NCI-H1930 (cell line): ENCODE measurements around the gene POLA1.

Experiments
- DNase-seq, 2 experiments: peaks; one replicate each; lab custom pipeline; 2025; lab: John Stamatoyannopoulos, UW

The POLA1 gene

DNA sequence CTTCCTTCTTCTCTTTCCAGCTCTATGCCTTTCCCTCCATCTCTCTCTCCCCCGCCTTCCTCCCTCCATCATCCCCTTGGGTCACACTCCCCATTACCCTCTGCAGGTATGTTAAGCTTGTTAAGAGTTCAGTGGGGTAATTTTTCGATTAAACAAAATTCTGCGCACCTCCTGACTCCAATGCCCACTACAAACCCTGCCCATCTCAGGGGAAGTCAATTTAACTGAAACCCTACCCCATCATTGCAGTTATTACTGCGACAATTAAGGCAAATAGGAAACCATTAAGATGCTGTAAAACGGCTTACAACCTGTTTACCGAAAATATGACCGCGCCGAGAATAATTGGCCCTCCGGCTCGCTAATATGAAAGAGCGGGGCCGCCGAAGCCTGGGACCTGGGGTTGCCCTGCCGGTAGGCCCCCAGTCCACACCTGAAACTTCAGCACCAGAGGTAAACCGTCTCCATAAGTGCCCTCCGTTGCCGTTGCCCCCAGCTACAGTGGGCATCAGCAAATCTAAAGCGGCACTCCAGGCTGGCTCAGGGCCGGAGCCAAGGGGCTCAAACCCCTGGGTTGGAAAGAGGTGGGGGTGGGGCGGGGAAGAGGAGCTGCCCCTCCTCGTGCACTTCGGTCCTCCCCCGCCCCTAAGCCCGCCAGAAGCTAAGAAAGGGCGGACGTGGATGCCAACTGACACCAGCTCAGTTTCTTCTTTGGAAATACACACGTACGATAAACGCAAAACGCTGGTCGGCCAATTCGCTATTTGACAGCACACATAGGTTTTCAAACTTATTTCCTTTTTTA is 317.3 kb downstream of the POLA1 start:
- no peak for DNase-seq

DNA sequence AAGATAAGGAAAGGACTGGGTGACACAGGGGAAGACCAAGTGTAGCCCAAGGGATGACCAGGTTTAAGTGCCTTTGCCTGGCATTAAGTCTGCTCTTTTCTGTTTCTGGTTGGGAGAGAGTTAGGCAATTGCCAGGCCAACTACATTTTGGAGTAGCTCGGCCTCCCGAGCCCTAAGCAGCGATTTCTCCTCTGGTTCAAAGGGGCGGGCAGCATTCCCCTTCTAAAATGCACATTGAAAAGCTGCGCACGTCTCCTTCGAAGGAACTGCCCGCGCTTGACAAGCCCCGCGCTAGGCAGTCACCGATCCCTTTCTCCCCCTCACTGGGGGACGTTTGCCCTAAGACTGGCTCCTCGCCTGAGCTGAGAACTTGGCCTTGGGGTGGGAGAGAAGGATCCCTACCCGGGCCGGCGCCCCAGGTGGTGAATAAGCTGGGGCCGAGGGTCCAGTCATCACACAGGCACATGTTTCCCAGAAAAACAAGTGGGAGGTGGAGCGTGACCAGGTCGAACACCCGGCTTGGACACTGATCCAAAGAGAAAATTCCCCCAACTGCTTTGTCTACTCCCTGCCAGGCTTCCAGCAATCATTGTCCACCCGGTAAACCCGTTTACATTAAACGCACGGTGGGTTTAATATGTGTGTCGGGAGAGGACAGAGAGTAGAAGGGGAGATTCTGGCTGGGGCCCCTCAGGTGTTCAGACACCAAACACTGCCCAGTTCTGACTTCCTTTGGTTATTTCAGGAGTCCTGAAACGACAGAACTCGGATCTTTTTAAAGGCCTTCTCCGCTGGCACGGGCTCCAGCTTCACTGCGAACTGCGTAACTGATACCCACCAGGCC is 318.1 kb downstream of the POLA1 start:
- DNase-seq: no peak

DNA sequence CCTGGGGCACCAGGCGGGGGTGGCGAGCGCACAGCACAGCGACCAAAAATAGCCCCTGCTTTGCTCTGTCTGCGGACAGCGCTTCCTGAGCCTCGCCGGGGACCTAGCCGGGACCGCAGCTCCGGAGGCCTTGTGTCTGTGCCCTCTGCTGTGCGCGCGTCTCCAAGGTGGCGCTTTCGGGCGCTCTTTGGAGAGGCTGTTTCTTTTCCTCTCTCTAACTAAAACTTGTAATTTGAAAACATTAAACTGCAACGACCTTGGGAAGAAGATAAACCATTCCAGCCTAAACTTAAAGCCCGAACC is 318.7 kb downstream of the POLA1 start:
- DNase-seq: no peak

DNA sequence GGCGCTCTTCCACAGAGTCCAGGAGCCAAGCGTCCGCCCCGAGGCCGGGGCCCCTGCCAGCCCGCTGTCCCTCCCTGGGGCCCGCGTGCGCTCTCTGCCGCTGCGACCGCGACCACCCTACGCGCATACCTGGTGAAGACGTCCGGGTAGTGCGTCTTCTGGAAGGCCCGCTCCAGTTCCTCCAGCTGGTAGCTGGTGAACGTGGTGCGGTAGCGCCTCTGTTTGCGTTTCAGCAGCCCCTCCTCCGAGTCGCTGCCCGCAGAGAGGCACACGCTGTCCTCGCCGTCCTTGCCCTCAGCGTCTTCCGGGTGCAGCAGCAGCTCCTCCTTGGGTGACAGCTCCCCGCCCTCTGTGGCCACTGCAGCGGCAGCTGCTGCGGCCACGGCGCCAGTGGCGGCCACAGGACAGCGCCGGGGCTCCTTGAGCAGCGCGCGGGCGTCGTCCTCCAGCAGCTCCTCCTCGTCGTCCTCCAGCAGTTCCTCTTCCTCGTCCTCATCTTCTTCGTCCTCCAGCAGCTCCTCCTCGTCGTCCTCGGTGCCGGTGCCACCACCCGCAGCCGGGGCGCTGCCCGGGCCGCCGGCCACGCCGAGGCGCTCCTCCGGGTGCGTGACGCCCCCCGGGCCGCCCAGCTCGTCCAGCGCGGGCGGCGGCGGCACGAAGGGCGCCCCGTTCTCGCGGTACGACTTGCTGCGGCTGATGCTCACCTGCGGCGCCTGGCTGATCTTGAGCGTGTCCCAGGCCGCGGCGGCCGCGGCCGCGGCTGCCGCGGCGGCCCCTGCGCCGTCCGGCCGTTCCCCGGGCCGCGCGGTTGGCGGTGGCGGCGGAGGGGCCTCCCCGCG is 319.3 kb downstream of the POLA1 start:
- no peak for DNase-seq

DNA sequence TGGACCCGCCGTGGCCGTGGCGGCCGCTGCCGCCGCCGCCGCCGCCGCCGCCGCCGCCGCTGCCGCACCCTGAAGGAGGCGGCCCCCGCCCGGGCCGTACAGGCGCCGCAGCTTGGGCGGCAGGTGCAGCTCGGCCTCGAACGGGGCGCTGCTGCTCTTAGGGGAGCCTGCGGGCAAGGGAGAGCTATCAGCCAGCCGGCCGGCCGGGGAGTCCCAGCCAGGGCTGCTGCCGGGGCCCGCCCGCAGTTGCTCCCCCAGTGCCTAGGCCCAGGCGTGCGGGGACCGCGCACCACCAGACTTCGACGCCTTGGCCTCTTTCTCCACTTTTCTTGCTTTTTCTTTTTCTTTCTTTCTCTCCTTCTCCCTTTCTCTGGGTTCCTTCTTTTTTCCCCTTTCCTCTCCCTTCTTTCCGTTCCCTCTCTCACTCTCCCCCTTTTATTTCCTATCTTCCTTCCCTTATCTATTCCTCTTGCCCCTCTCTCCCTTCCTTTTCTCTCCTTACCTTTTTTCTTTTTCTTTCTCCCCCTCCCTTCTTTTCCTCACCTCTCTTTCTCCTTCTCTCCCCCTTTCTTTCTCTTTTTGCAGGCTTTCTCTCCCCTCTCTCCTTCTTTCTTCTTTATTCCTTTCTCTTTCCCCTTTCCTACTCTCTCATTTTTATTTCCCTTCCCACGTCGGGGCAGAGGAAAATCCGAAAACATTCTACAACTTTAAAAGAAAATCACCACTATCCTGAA is 320.1 kb downstream of the POLA1 start:
- peak; percentile 3 to 10 for DNase-seq

DNA sequence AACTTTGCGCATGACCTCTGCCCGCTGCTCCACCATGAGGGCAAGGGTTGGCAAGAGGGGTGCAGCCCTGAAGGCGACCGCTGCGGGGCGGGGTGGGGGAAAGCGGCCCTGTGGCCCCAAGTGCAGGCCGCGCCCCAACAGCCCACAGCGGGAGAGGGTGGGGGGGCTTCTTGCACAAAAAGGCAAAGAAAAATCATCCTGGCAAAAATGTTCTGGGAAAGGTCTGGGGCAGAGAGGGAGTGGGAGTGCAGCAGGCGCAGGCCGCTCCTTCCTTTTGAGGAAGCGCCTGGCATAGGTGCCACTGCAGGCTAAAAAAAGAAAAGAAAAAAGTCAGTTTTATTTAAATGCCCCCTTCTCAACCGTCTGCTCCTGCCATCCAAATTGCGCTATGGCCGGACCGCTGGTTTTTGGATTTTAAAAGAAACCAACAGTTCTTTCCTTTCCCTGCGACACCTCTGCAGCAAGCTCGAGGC is 320.7 kb downstream of the POLA1 start:
- no peak for DNase-seq

DNA sequence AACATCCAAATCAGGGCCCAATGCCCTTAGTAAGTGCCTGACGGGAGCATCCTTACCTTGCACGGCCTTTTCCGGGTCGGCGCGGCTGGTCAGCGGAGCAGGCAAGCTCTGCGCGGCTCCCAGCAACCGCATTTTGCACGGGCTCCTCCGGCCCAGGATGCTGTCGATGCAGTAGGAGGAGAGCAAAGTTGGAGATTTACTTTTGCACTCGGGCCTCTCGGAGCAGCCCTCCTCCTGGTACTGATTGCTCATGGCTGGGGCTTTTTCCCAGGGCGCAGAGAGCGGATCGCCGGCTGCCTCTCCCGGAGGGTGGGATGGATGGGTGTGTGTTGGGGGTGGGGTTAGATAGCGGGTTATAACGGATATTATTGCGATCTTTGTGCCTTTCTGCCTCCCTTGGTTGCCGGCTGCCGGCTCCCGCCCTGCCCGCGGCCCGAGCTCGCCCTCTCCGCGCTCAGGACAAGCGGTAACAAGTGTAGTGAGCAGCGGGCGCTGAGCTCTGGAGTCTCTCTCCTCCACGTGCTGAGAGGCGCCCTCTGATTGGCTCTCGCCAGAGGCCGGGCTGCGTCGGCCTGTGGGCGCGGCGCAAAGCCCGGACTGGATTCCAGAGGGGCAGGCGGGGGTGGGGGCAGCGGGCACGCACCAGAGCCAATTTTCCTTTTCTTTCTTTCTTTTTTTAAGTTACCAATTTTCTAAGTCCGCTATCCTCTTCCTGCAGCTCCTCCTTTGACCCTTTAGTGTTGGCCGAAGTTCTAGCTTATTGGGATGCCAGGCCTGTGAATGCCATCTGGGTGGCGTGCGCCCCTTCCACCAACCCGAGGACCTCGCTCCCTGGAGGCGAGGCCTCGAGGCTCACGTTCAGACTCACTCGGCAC is 322.0 kb downstream of the POLA1 start, which contains the start of gene ARX:
TSS of gene ARX (minus strand) at position 480 of the 875 bp plus-strand sequence. CDS start at position 252, 228 bp downstream.
- DNase-seq: no peak

DNA sequence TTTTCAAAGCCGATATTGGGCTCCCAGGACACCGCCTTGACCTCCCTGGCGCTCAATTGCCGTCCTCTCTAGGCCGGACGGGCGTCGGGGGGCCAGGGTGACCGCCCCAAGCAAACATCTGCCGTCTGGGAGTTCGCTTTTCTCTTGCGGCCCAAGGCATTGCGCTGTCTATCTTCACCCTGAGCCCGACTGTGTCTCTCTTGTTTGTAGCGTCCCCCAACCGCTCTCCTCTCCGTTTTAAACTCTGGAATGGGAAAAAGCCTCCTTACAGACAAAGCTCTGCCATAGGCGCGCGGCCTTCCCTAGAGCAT is 322.6 kb downstream of the POLA1 start:
- DNase-seq: no peak

DNA sequence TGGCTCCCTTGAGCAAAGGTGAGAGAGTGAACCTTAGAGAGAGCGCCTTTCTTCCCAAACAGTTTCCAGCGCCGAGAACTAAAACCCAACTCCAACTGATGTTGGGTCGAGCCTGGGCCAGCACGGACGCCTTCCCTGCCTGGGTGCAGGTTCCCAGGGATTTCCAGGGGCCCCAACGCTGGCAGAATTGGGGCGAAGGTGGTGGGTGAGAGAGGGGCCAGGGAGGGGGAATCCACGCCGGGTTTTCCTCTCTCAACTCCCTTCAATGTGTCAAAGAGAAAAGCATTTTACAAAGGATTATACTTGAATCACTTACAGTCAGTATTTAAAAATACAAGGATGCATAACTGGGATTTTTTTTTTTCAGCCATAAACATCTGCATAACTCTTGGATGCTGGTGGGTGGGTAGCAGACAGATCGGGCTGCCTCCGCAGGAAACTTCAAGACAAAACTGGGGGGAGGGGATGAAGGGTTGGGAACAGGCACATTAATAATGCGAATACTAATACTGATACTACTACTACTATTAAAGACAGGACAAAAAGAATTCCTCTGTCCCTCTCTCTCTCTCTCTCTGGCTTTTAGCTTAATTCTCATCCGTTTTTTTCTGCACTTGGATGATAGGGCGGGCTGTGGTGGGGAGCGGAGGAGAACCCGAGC is 323.4 kb downstream of the POLA1 start:
- no peak for DNase-seq

DNA sequence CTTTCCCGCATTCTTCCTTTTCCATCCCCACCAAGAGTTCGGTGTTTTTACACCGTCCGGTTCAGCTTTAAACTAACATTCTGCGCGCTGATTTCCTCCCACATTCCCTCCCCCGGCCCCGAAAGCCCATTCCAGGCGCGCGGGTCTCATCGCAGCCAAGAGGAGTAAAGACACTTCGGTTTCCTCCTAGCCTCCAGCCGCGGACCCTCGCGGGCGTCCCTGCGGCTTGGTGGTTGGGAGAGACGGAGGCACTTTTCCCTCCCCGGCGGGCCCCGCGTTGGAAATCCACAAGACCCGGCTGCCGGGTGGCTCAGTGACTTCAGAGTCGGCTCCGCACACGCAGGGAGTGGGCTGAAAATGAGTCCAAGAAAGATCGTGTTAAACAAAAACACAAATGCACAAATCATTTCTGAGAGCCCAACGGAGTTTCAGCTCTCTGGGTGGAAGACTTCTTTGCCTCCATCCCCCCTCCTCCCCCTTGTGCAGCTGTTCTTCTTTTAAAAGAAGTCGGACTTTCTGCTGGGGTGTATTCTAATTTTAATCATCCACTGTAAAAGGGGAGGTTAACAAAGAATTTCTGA is 324.0 kb downstream of the POLA1 start:
- DNase-seq: no peak

DNA sequence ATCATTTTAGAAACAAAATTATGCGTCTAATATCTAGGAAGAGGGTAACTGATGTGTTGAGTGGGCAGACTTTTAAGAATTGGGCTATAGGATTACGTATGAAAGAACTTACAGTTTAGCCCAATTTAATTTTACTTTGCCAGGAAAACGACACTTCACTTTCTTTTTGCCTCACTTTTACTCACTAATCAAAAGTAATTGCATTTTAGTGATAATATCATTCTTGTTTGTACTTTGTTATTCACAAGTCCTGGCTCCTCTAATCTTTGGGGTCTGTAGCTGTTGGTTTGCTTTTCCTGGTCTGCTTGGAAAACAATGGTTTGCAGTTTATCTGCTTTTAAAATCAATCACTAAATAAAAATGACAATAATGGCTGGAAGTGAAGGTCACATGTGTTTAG is 325.0 kb downstream of the POLA1 start:
- no peak for DNase-seq

DNA sequence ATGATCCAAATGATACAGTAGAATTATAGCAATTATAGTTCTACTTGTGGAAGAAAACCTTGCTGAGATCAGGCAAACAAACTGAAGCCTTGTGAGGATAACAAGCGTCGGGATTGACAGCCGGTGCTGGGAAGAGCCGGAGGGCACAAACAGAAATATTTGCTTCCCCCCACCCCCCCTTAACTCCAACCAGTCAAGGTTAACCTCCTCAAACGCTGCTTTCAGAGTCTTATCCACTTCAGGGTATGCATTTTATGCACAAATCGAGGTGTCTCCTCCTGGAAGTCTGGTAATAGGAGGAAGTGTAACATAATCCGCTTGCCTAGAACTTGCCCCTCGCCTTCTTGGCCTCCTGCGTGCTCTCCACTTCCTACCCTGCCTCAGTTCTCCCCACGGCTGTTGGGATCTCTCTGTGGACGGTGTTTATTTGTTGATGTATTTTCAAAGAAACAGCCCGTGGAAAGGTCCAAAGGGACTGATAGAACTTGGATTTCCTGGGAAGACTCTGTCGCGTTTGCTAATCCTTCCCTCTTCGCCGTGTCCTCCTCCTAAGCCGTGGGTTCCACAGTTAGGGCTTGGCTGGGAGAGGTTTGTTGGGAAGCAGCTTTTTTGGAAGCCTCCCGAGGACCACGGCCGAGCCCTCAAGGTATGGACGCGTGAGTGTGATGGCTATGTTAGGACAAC is 326.1 kb downstream of the POLA1 start:
- DNase-seq: no peak

DNA sequence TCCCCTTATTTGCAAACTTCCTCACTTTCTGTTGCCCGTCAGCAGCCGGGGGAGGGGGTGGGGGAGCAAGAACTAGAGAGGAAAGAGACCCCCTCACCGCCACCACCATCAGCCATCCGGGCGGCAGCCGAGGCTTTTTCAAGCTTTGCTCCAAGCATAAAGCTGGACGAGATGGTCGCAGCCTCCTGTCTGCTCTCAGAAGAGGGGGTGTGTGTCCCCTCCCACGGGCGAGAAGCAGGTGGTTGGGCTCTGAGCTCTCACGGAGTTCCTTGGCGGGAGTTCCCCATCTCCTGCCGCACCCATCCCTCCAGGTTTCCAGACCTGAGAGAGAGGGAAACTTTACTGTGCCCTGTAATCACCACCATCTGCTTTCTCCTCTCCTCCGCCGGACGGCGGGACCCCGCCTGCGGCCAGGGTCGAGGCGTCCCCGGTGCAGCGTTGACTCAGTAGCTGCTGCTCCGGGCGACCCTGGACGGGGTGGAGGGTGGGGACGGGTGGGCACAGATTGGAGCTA is 326.7 kb downstream of the POLA1 start:
- no peak for DNase-seq

DNA sequence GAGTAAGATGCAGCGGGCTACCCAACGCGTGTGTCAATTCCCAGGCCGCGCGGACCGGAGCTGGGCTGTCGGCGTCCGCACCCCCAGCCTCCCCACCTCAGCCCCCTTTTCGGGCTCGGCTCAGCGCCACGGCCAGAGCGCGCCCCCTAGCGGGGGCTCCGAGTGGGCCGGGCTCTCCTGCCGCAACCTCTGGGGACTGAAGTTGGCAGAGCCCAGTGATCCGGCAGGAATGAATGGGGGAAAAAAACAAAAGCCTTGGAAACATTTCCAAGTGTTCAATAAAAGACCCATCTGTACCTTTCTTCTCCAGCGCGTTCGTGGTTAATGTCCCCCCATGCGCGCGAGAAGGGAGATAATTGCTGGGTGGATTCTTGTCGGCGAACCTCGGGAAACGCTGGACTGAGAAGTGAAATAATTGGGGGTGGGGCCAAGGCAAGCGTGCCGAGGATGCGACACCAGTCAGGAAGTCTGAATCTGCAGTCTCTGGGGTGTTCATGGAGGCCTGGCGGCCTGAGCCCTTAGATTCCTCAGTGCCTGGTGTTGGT is 327.3 kb downstream of the POLA1 start:
- peak; percentile 8 to 51 for DNase-seq

DNA sequence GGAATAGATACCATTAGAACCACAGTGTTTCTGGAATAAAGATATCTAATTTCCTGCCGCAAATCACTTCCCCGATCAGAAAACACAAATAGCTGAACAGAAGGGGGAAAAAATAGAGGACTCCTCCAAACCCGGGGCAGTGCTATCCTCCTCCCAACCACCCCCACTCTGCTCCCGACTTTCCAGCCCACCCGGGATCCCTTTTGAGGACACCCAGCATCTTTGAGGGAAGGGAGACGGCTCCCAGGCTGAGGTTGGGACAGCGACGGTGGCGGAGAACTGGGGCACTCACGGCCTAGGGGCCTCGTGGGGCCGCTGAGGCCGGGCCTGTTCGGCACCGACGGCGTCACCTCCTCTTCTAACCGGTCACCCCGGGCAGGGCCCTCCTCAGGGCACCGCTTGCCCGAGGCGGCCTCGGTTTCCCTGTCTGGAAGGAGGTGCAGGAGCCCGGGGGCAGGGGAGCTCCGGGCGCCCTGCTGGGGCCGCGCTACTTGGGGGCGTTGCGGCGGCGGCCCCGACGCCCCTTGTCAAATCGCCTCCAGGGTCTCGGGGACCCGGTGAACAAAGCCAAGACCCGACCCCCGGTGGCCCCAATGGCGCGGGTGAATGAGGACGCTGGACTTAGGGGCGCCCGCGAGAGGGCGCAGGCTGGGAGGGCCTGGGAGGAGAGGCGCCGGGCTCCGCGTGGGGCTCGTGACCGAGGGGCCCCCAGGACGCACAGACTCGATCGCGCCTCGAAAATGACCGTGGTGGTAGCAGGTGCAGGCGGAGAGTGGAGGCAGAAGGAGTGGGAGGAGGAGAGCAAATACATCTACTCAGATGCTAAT is 329.0 kb downstream of the POLA1 start:
- DNase-seq: no peak

DNA sequence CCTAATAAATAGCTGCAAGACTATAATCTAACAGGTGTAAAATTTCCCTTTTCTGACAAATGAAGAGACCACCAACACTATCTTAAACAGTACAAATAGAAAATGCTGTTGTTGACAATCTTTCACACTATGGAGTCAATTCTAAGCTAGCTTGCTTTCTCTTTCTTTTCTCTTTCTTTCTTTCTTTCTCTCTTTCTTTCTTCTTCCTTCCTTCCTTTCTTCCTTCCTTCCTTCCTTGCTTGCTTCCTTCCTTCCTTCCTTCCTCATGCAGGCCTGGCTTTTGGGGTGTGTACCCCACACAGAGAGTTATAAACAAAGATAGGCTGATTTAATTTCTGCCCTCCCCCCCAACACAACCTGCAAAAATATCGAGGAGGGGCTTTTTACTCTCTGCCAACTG is 330.2 kb downstream of the POLA1 start:
- DNase-seq: no peak

DNA sequence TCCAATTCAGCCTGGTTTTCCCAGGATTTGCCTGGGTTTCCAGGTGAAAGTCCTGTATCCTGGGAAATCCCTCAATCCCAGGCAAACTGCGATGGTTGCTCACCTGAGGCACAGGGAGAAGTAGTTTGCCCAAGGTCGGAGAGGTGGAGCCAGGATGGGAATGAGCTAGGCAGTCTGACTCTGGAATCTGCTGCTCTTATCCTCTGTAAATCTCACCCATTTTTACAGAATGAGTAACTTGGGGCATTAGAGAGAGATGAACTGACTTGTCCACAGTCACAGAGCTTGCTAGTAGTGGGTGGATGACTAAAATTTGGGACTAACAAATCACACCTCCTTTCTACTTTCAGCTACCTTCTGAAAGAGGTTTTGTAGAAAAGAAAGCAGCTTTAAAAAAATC is 331.9 kb downstream of the POLA1 start:
- no peak for DNase-seq

DNA sequence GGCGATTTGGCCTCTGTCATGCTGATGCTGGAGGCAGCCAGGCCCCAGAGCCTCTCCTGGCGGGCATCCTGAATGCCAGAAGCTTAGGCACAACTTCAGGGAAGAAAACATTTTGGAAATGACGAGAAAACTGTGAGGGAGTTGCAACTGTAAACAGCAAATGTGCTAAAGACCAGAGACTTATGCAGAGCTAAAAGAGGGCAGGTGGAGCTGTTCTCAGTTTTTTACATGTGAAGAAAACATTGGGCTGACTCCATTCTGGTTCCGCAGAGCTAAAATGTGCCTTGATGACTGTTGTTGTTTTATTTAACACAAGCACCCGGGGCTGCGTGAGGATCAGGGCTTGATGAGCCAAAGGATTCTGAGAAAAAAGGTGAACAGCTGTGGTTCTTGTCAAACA is 332.9 kb downstream of the POLA1 start:
- DNase-seq: no peak
